Activated CD4-positive, alpha-beta T cell treated with anti-CD3 and anti-CD28 coated beads, Interleukin-2, amount 50 U/mL, for 4 hours (primary cell): ENCODE results near the gene CXCL16.
A peak's percentile ranks its signal among the peaks of the same experiment; 100 is the strongest.

Experiments used
- DNase-seq, 2 experiments: peaks; one replicate each; pipeline ENCODE4 v3.0.0-alpha.2; 2020

CXCL16 gene, protein sequence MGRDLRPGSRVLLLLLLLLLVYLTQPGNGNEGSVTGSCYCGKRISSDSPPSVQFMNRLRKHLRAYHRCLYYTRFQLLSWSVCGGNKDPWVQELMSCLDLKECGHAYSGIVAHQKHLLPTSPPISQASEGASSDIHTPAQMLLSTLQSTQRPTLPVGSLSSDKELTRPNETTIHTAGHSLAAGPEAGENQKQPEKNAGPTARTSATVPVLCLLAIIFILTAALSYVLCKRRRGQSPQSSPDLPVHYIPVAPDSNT

DNA sequence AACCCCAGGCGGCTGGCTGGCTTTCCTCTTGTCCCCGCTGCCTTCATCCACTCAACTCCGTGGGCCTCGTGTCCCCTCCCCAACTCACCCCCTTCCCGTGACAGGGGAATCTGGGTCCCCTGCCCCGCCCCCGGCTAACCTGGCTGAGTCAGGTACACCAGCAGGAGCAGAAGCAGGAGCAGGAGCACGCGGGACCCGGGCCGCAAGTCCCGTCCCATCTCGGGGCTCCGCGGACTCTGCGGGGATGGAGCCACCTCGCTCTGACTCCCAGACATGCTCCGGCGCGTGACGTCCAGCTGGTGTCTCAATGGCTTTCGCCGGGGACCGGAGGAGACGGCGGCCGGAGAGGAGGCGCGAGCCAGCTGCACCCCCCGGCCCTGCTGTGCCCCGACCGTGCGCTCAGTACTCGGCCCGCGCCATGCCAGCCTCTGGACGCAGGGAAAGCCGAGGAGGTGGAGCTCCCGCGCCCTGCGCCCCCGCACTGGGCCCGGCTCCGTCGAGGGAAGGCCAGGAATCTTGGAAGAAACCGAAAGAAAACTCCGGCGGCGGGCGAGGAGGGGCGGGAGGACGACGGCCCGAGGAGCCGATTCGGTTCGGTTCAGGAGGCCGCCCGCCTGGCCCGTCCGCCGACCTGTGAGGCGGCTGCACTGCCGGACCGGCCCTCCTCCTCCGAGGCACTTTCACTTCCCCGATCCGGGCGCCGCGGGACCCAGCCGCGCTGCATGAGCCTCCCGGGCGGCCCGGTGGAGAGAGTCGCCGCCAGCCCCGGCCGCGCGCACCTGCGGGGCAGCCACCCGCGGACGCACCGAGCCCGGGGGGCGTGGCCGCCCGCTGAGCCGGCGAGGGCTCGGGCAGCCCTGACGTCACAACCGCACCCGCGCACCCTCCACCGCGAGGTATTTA lies at the start of gene CXCL16, which contains the start of gene ZMYND15:
Gene CXCL16 (minus strand): TSS at position 807 of the 903 bp plus-strand sequence. CDS start 589 bp downstream, at position 218.
Gene ZMYND15 (plus strand): TSS at position 712 of the 903 bp plus-strand sequence. CDS start 716 bp downstream, outside the sequence.
- peak; percentile 50 for DNase-seq

DNA sequence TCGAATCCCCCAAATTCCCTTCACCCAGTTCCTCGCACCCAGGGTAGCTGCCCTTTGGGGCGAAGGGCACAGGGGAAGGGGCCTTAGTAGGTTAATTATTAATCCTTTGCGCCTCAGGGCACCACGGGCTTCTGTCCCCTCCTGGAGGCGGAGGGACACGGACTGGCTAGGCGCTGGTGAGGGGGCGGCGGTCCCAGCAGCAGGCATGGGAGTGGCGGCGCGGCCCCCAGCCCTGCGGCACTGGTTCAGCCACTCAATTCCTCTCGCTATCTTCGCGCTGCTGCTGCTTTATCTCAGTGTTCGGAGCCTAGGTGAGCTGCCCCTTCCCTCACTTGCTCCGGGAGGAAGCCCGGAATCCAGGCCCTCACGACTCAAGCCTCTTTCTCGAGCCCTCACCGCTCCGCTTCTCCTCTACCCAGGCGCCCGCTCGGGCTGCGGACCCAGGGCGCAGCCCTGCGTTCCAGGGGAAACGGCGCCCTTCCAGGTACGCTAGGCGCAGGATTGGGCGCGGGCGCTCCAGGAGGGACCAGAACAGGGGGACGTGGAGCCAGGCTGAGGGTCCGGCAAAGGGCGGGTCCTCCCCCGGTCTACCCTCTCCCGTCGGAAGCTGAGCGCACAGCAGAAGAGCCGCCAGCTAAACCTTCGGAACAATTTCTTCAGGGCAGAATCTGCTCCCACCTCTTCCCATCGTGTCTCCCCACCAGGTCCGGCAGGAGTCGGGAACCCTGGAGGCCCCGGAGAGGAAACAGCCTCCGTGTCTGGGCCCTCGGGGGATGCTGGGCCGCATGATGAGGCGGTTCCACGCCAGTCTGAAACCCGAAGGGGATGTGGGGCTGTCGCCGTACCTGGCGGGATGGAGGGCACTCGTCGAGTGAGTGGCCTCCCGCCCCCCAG lies 49.3 kb upstream of the CXCL16 start, which contains the start of gene GLTPD2:
Gene GLTPD2 (plus strand): TSS at position 158 of the 894 bp plus-strand sequence. CDS start 48 bp downstream, at position 206.
- no peak for DNase-seq

DNA sequence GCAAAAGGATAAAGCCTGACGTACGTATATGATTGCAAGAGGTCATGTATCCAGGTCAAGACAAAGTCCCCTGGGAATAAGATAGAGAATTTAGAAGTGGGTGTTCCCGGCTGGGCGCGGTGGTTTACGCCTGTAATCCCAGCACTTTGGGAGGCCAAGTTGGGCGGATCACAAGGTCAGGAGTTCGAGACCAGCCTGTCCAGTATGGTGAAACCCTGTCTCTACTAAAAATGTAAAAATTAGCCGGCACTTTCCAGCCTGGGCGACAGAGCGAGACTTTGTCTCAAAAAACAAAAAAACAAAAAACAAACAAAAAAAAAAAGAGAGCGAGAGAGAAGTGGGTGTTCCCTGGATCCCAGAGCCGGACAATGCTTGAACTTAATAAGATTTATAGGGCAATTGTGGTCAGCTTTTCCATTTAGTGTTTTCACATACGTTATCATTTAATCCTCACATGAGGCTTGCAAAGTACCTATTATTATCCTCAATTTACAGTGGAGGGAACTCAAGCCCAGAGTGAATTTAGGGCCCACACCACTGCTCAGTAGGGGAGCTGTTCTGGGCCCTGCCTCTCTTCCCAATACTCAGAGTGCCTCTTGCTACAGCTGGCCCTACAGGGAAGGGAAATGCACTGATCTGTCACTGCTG lies 48.6 kb upstream of the CXCL16 start:
- DNase-seq: no peak

DNA sequence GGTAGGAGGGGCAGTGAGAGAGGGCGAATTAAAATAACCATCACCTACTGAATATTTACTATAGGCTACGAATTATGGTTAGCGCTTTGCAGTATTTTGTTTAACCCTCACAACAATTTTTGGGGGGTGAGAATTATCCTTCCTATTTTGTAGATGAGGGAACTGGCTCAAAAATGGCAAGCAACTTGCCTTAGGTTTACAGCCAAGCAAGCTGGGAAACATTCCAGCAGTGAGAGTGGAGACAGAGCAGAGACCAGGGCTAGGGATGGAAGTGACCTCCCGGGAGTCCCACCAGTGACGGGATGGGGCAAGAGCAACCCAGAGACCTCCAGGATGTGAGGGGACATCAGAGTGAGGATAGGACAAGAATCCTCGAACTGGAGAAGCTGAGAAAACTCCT lies 46.8 kb upstream of the CXCL16 start:
- DNase-seq: no peak

DNA sequence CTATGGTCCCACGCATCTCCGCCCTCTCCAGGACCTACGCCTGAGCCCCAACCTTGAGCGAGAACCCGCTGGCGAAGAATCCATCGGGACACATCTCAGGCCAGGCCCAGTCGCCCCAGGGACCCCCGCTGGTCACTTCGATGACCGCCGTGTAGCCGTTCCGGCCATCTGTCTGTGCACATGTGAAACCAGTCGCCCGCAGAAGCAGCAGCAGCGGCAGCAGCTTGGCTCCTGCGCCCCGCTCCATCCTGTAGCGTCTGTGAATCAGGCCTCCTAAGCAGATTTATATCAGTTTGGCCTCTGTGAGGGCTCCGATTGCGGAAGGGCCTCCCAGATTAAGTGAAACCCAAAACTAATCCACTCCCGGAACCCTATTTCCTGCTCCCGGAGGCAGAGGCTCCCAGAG lies 46.4 kb upstream of the CXCL16 start, which contains the start of gene VMO1:
Gene VMO1 (minus strand): TSS at position 259 of the 406 bp plus-strand sequence. CDS start 12 bp downstream, at position 247.
- no peak for DNase-seq

DNA sequence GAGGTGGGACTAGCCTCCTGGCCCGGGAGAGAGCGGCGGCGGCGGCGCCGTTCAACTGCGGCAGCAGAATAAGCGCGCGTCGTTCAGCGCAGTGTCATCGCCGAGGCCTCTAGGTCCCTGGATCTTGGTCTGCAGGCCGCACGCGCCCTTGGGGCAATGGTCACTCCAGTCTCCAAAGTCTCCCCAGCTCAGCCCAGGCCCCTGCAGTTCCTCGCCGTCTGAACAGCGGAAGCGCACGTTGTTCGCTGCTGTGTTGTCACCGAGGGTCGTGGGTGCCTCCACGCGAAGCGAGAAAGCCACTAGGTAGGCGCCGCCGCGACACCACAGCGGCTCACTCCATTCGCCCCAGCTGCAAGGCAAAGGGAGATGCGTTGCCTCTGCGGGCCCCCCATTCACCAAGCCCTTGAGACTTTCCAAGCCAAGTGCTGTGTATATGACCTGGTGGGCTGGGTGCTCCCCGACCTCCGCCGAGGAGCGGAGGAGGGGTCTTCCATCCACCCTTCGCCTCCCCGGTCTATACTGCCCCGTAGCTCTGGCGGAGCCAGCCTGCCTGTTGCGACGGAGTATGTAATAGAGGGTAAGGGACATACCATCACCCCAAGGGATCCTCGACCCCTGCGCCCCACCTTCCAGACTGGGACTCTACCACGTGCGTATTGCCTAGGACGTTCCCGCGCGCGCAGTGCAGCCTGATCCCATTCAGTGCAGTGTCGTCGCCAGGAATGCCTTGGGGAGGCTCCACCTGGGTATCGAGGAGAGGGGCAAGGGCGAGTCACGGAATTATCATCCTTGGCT lies 45.8 kb upstream of the CXCL16 start:
- no peak for DNase-seq

DNA sequence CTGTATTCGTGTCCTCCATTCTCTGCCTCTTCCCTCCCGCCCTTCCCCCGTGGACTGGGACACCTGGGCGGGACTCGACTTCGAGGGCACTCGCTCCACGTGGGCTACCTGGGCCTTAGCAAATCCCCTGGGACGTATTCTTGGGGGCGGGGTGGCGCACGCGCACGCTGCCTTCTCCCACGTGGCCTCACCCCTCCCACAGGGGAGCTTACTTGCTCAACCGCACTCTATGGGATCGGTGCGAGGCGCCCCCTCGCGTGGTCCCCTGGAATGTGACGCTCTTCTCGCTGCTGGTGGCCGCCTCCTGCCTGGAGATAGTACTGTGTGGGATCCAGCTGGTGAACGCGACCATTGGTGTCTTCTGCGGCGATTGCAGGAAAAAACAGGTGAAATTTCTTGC lies 42.9 kb upstream of the CXCL16 start:
- no peak for DNase-seq

DNA sequence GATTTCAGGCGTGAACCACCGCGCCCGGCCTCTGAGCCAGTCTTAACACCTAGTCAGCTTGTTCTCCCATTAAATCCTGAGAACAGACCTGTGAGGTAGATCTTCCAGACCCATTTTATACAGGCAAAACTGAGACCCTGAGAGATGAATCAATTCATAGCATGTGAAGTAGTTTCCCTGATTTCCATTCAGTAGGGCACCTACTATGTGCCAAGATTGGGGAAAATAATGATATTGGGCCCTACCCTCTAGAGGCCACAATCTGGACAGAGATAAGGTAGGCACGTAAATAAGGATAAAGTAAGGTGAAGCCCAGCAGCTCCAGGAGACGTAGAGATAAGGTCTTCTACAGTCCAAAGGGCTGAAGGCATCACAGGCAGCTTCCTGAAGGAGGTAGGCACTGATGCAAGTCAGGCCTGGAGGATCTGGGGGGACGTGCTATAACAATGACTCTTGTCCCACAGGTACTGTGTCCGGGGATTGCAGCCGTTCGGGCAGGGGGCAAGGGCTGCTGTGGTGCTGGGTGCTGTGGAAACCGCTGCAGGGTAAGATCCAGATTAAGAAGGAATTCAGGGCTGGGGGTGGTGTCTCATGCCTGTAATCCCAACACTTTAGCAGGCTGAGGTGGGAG lies 40.7 kb upstream of the CXCL16 start:
- DNase-seq: no peak

DNA sequence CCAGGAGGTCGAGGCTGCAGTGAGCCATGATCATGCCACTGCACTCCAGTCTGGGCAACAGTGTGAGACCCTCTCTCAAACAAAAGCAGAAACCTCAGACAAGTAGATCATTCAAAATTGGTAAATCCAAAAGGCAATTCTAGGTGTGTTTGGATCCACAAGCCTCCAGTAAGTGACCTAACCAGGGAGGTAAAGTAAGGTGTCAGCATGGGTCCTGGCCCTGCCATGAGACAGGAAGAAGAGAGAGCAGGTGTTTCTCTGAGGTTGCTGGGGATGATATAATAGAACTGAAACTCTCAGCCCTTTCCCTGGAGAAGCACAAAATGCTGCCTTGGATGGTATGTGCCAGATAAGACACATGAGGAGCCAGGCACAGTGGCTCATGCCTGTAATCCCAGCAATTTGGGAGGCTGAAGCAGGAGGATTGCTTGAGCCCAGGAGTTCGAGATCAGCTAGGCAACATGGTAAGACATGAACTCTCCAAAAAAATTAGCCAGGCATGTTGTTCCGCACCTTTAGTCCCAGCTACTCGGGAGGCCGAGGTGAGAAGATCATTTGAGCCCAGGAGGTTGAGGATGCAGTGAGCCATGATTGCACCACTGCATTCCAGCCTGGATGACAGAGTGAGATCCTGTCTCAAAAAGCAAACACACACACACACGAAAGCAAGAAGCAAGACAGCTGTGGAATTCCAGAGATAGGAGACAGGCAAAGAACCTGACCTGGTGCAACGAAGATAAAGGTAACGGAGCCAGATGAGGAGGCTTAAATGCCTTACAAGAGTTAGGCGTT lies 38.4 kb upstream of the CXCL16 start:
- no peak for DNase-seq

DNA sequence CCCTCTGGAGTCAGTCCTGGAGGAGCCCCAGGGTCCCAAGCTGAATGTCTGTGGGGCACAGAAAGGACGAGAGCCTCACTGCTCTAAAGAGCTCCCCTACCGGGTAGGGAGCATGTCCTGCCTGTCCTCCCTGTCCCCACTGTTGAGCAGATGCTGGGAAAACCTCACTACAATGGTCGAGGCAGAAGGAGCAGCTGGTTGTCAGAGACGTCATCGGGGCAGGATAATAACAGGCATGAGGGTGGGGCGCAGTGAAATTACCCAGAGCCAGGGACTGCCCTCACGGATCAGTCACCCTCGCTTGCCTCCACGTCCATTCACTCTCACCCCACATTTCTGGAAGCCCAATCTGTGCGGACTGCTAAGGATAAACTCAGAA lies 32.5 kb upstream of the CXCL16 start:
- DNase-seq: no peak

DNA sequence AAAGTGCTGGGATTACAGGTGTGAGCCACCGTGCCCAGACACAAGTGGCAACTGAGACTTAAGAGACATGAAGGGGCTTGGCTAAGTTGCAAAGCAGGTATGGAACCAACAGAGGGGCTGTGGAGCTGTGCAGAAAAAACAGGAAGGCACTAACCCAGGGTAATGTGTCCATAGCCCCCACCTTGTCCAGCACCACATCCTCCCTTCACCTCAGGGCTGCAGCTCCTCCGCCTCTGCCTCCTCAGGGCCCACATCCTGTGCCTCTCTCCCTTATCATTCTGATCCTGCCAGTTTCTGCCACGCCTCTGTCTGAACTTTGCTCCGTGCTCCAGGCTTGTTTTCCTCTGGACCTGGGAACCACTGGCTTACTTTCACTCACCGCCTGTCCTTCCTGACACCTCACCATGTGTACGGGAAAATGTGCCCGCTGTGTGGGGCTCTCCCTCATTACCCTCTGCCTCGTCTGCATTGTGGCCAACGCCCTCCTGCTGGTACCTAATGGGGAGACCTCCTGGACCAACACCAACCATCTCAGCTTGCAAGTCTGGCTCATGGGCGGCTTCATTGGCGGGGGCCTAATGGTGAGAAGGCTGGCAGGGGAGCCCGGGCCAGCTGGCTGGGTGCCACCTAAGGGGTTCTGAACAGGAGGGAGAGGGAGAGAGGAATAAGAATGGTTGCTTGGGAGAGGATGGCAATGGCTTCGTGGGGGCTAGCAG lies 31.9 kb upstream of the CXCL16 start, which contains the start of gene TM4SF5:
Gene TM4SF5 (plus strand): TSS at position 368 of the 716 bp plus-strand sequence. CDS start 37 bp downstream, at position 405.
- no peak for DNase-seq

DNA sequence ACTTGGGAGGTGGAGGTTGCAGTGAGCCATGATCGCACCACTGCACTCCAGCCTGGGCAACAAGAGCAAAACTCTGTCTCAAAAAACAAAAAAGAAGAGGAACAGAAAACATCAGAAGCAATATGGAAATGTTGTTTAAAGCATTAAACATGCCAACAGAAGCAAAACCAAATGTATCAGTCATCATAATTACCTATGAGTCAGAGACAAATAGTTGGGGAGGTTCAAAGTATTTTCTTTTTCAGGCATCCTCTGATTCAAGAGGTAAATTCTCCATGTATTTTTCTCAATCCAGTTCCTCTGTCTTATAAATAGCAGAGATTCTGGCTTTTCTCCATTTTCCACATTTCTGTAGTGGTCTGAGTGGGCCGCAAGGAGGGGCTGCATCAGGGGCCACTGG lies 29.9 kb upstream of the CXCL16 start:
- no peak for DNase-seq

DNA sequence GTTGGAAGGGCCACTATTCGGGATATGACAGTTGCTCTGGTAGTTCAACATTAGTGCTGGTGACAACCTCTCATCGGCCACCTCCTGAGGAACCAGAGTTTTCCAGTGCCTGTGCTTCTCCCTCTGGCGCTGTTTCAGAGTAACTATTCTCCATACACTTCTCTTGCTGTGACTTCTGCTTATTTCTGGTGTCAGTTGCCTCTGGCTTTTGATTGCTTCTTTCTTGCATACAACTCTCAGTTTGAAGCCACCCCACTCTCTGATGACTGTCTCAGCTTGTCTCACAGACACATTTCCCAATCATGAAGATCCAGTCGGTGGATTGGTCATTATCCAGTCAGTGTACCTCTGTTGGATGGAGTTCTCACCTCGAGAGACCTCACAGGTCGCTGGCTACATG lies 28.6 kb upstream of the CXCL16 start:
- DNase-seq: no peak

DNA sequence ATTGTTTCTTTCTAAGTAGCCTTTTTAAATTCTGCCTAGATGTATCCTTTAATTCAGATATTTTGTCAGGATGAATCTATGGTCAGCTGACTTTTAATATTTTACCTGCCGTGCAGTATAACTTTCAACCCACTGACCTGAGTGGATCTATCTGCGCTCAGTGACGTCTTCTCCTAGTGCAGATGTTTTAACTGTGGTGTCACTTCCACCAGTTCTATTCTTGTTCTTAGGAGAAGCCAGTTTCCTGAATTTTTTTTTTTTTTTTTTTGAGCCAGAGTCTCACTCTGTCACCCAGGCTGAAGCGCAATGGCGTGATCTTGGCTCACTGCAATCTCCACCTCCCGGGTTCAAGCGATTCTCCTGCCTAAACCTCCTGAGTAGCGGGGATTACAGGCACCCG lies 27.0 kb upstream of the CXCL16 start:
- no peak for DNase-seq

DNA sequence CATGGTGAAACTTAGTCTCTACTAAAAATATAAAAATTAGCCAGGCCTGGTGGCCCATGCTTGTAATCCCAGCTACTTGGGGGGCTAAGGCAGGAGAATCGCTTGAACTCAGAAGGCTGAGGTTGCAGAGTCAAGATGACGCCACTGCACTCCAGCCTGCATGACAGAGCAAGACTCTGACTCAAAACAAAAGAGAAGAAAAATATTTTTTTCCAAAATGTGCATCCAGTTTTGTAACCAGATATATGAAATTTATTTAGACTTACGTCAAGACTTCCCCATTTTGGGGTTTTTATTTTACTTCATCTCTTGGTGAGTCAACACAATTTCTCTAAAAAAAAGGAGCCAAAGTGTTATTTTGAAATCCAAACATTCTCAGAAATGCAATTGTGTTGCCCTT lies 26.5 kb upstream of the CXCL16 start:
- DNase-seq: no peak

DNA sequence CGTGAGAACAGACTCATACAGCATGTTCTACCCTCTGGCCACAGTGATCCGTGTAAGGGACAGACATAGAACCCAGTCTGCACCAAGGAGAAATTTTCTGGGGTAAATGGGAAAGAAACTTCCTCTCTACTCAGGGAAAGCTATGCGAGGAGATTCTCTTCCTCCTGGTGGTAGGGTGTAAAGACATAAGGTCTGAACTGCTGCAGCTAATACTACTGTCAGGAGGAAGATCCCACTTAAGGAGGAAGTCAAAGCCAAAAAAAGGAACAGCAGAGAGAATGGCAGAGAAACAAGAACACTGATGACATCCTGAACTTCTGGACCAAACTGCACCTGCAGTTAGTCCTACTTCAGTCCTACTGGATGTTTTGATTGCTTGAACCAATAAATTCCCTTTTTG lies 24.9 kb upstream of the CXCL16 start:
- DNase-seq: no peak

DNA sequence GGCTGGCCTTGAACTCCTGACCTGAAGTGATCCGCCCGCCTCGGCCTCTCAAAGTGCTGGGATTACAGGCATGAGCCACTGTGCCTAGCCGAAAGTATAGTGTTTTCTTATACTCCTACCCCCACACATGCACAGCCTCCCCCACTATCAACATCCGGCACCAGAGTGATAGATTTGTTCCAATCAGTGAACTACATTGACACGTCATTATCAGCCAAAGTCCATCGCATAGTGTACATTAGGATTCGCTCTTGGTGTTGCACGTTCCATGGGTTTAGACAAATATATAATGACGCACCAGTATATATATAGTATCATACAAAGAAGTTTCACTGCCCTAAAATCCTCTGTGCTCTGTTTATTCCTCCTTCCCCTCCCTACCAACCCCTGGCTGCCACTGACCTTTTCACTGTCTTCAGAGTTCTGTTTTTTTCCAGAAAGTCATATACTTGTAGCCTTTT lies 20.1 kb upstream of the CXCL16 start:
- no peak for DNase-seq

DNA sequence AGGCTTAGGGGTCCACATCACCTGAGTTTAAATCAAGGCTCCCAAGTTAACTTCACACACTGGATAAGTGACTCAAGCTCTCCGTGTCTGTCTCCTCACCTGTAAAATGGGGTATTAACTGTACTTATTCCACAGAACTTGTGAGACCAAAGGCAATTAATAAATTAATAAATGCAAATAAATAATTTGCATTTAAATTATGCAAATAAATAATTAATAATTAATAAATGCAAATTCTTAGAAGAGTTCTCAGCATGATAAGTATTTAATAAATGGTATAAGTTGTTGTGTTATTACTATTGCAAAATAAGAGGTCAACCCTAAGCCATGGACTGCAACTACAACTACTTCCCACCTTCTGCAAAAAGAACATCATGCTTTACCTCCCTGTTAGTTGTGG lies 13.7 kb upstream of the CXCL16 start:
- DNase-seq: no peak

DNA sequence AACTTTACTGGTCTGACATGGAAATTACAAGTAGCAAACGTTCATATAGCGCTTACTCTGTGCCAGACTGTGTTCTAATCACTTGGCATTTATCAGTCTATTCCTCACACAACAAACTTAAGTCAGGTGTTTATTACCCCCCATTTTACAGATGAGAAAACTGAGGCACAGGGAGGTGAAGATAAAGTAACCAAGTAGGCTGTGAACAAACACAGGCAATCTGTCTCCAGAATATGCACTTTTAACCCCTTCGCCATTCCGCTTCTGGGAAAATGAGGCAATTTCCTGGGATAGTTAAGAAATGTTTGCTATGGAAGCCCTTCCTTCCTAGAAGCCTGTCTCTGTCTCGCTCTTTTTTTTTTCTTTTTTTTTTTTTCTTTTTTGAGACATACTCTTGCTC lies 12.2 kb upstream of the CXCL16 start:
- DNase-seq: no peak
